Muscle of arm (tissue), 12 donors: ENCODE measurements around the gene KIF23. TPM values are rescaled to one million over a fixed set of nuclear protein-coding genes. Genes with fewer than 3 reads are reported as not detected.
A peak's percentile ranks its signal among the peaks of the same experiment; 100 is the strongest.

Experiments used
- DNase-seq: peaks from one replicate; pipeline ENCODE4 v3.0.0-alpha.2; 2013
- polyA plus RNA-seq, 12 donors: library from polyadenylated mRNA; unstranded; fragments of 120-200 nt; gene quantifications; one replicate each; pipeline ENCODE4 v1.2.1, GENCODE V29; 2013; ENCODE audit not compliant: insufficient read length in 12 of 12

KIF23 gene
- polyA plus RNA-seq, 12 donors: 11.9 to 33.8 (median 20.2) TPM; not detected in 1

DNA sequence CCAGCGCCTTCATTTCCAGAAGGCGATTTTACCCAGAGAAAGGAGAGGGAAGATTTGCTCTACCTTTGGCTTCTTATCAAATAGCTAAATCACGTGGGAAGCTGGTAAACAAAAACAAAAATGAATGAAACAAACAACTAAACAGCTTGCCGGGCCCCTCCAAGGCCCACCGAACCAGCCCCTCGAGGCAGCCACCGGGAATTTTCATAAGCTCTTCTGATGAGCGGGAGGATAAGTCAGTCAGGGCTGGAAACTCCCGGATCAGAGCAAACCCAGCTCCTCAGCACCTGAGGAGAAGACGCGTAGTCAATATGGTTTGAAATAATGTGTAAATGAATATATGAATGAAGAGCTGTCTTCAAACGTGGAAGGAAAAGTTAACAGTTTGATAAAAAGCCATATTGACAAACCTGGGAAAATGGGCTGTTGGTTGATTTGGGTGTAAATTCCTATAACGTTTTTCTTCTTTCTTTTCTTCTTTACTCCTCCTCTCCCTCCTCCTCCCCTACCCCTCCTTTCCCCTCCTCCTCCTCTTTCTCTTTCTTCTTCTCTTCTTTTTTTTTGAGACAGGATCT lies 49.1 kb downstream of the KIF23 start:
- DNase-seq: no peak

- no peak for DNase-seq
Measured at GRCh38 chr15:69465253-69465652, 51.1 kb downstream of the KIF23 start.

DNA sequence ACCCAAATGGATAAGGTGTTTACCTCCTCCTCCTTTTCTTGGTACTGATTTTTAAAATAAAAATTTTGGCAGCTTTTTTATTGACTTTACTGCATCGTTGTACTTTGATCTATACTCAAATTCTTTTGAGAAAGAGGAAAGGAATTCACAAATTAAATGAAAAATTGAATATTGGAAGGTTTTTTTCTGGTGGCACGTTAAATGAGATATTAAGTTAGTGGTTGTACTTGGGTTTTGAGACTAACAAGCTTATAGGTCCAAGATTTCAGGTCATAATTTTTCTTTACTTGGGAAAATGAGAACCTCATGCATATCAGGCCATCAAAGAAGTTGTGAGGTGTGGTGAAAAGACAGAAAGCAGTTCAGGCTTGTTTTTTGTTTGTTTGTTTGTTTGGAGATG lies 52.6 kb downstream of the KIF23 start:
- DNase-seq: no peak

- no peak for DNase-seq
Measured at GRCh38 chr15:69467636-69468035, 53.5 kb downstream of the KIF23 start.

GRCh38 chr15:69468241-69469121 lies 54.3 kb downstream of the KIF23 start:
- DNase-seq: no peak

GRCh38 chr15:69469467-69470201 lies 55.5 kb downstream of the KIF23 start:
- no peak for DNase-seq

DNA sequence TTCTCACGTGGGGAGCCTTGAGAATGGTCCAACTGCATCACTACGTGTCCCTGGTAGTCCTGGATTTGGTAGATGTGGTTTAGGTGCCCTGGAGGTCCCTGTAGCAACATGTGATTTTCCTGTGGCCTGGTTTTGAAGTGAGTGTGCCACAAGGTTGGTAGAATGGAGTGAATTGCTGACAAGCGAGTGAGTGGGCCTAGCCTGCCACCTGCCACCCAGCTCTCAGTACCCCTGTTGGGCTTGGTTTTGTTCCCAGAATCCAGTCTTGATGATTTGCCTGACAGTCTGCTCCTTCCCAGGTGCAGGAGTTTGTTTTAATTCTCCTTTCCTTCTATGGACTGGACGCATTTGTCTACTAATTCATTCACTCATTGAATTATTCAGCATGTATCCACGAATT lies 57.9 kb downstream of the KIF23 start:
- no peak for DNase-seq

GRCh38 chr15:69472562-69472961 lies 58.4 kb downstream of the KIF23 start:
- DNase-seq: no peak

DNA sequence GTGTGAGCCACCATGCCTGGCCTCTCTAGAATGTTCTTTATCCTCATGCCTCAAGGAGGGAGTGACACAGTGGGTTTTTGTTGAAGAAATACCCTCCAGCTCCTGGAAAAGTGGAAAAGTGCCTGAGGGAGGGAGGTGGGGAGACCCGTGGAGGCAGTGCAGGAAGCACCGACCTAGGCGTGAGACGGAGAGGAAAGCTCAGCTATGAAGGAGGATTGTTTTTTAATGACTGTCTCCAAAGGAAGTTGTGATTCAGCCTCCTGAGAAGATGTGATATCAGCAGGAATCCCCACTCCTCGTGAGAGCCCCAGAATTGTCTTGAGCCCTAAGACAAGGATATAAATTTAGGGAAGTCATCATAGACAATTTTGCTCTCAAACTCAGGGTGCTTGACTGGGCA lies 60.1 kb downstream of the KIF23 start:
- no peak for DNase-seq

- DNase-seq: no peak
Measured at GRCh38 chr15:69474846-69475455, 60.8 kb downstream of the KIF23 start.

DNA sequence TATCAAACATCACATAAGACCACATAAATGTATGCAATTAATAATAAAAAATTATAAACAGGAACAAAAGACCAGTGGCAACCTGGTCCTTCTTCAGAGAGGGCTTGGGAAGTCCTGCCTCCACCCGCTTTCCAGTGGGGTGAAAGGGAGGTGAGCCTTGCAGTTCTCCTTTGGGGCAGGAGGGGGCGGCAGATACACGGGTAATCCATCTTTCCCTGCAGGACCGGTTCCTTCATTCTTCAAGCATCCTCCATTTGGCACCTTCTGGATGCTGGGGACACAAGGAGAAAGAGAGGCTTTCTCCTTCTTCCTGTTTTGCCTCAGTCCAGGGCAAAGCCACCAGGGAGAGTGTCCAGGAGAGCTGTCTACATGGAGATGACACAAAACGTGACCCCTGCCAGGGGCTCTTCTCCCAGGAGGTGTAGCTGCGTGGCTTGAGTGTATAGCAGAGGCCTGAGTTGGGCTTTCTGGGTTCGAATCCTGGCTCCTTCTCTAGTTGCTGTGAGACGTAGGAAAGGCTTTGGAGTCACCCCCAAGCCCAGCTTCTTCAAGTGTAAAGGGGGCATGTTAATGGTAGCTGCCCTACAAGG lies 61.7 kb downstream of the KIF23 start:
- DNase-seq: peak; percentile 83

DNA sequence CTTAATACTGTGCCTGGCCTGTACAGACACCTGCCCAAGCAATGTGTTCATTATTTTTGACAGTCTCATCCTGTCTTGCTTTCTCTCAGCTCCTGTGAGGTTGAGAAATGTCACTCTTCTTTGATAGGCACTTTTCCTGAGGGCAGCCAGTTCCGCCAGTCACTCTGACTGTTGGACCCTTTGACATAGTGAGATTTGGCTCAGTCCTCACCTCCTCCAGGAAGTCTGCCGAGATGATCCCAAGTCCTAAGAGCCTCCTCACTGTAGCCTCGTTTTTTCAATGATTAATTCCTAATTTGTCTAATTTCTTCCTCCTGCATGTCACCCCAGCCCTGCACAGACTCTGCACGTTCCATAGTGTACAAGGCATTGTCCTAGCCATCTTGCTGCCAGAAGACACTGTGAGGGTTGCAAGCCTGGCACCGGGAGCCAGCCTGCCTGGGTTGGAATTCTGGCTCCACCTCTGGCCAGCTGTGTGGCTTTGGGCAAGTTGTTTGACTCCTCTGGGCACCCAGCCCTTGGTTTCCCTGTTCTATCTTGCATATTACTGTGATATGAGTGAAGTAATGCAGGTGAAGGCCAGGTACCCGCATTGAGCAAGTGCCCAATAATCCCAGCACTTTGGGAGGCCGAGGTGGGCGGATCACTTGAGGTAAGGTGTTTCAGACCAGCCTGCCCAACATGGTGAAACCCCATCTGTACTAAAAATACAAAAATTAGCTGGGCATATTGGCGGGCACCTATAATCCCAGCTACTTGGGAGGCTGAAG lies 62.7 kb downstream of the KIF23 start:
- no peak for DNase-seq

- no peak for DNase-seq
Measured at GRCh38 chr15:69478259-69478781, 64.2 kb downstream of the KIF23 start.

DNA sequence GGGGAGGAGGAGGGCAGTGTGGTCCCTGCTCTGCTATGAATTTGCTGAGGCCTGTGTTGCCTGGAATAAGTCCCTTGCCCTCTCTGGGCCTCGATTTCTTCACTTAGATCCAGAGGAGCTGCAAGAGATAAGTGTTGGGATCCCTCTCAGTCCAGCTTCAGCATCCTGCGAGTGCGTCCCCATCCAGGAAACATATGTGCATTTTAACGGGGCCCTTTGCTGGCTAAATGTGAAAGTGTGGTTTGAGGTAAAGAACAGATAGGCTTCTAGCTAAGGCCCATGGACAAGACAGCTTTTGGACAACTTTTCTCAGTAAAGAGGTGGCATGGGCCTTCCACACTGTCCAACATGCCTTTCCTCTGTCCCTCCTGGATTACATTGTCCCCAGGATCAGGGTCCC lies 64.9 kb downstream of the KIF23 start:
- no peak for DNase-seq

DNA sequence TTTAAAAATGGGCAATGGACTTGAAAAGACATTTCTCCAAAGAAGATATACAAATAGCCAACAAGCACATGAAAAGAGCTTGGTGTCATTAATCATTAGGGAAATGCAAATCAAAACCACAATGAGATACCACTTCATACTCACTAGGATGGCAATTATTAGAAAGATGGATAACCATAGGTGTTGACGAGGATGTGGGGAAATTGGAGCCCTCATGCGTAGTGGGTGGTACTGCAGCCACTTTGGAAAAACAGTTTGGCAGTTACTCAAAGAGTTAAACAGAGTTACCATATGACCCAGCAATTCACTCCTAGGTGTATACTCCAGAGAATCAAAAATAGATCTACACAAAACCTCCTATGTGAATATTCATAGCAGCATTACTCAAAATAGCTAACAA lies 65.8 kb downstream of the KIF23 start:
- no peak for DNase-seq

DNA sequence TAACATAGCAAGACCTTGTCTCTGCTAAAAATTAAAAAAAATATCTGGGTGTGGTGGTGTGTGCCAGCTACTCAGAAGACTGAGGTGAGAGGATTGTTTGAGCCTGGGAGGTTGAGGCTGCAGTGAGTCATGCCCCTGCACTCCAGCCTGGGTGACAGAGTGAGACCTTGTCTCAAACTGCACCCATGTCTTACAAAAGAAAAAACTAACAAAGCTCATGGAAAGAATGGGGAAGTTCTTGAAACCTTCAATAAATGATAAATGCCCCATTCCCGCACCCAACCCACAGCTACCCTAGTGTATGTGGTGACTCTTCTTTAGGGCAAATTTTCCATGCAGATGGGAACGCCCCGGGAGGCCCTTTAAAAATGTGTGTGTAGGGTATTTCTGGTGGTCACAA lies 66.8 kb downstream of the KIF23 start:
- DNase-seq: no peak

DNA sequence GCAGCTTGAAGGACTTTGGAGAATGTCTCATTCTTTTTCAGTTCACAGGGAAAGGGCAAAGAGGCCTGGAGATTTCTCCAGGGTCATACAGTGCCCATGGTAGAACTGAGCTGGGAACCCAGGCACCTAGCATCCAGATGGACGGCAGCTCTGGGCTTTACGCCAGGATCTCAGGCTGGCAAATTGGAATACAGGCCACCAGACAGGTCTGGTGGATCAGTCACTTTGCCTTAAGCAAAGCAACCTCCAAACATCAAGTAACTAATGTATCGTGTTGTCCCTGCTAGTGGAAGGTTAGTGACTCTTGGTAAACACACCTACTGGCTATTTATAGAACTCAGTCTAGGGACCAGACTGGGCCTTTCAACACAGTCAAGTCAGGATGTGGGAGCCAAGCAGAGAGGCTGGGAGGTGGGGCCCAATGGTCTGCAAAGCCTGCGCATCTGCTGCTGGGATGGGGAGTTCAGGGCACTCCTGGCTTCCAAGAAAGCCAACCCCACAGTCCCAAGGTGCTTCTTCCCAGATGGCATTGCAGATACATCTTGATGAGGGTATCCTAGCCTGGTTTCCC lies 68.6 kb downstream of the KIF23 start:
- DNase-seq: no peak

DNA sequence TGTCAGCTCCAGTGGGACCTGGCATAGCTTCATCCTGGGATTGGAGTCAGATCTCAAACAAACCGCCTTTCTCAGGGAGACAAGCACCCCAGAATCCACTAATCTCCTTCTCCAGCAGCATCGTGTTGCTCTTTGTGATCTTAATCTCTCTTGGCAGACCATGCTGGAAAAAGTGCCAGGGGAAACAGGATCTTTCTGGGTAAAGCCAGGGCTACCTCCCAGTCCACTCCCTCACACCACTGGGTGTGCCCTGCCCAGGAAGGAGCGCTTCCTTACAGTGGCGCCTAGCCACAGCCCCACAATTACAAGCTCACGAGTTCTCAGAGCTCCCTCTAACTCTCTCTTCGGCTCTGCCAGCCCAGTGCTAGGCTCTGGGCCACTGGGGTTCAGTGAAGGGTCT lies 70.7 kb downstream of the KIF23 start:
- no peak for DNase-seq

GRCh38 chr15:69486481-69487110 lies 72.4 kb downstream of the KIF23 start:
- no peak for DNase-seq

- no peak for DNase-seq
Measured at GRCh38 chr15:69489073-69489571, 75.0 kb downstream of the KIF23 start.
